HUES48 (cell line): ENCODE results near the gene S100A10.

ENCODE experiments used
- H3K27ac ChIP-seq: one replicate; pipeline ENCODE4 v1.7.0; 2013; ENCODE audit warnings: low read depth, low read length, inconsistent platforms
- H3K27me3 ChIP-seq: 2 replicates; pipeline ENCODE4 v1.6.1; 2013; ENCODE audit warnings: mild to moderate bottlenecking, low read length; ENCODE audit not compliant: control insufficient read depth, insufficient read depth
- H3K36me3 ChIP-seq: 2 replicates; pipeline ENCODE4 v1.6.1; 2013; ENCODE audit warnings: low read length; ENCODE audit not compliant: control insufficient read depth, insufficient read depth
- H3K4me1 ChIP-seq: 2 replicates; pipeline ENCODE4 v1.6.1; 2013; ENCODE audit warnings: mild to moderate bottlenecking, low read length; ENCODE audit not compliant: control insufficient read depth, insufficient read depth
- H3K4me3 ChIP-seq: 2 replicates; pipeline ENCODE4 v1.5.1; 2013; ENCODE audit warnings: mild to moderate bottlenecking, low read depth, low read length
- H3K9ac ChIP-seq: 2 replicates; pipeline ENCODE4 v1.6.1; 2013; ENCODE audit warnings: mild to moderate bottlenecking, low read depth, low read length, moderate library complexity
- H3K9me3 ChIP-seq: 2 replicates; pipeline ENCODE4 v1.6.1; 2013; ENCODE audit warnings: low read length; ENCODE audit not compliant: control insufficient read depth, insufficient read depth

Gene S100A10

DNA sequence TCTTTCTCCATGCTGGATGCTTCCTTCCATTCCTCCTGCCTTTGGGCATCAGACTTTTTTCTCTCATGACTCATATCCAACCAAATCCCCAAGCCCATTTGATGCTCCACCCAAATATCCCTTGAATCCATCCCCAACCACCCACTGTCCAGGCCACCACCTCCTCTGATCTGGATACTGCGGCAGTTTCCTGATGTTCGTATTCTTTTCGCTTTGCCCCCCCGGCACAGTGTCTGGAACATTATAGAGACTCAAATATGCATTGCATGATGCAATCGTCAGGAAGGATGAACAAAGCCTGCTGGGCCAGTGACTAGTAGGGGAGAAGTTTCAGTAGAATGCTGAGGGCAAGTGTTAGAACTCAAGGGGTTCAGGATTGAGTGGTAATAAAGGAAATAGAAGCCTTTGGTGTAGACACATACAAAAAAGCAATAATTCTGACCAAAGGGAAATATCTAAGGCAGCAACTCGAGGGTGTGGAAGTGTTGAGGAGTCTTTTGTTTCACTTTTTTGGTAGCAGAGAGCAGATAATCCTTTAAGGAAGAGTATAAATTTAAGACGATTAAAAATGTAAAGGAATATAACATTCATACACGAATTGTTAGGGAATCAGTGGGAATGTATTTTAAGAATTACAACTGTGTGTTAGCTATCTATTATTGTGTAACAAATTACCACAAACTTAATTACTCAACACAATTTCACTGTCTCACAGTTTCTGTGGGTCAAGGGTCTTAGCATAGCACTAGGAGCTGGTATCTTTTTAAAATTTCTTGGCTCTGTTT is 35.7 kb upstream of the S100A10 start:
- peaks cover 5% of the 10 kb centered on the region for H3K4me1 ChIP-seq
- no peak overlapping the region for H3K9ac ChIP-seq
- peaks cover 21% of the 10 kb centered on the region for H3K36me3 ChIP-seq
- H3K27me3 ChIP-seq, result no peaks in the 10 kb centered on the region
- H3K4me3 ChIP-seq, result no peak overlapping the region
- H3K27ac ChIP-seq, result no peak overlapping the region
- H3K9me3 ChIP-seq, result no peaks in the 10 kb centered on the region

DNA sequence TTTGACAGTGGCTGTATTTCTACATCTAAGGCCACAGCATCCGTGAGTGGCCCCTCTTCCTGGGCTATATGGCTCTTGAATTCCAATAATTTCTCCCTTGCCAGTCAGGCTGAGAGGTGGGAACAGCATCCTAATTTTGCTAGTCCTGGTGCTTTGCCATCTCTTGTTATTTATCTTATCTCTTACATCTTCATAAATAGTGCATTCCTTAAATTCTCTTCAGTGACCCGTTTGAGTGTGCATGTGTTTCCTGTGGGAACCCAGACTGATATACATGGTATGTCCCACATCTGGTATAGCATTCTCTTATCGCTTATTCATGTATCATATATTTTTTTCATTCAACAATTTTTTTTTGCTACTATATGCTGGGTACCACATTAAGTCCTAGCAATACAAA is 33.2 kb upstream of the S100A10 start:
- Histone ChIP-seq H3K4me1 (peaks cover 9% of the 10 kb centered on the region), H3K9ac (no peak overlapping the region), H3K9me3 (no peaks in the 10 kb centered on the region), H3K27ac (no peak overlapping the region), H3K4me3 (no peak overlapping the region), H3K36me3 (peaks cover 5% of the 10 kb centered on the region), H3K27me3 (no peaks in the 10 kb centered on the region)

DNA sequence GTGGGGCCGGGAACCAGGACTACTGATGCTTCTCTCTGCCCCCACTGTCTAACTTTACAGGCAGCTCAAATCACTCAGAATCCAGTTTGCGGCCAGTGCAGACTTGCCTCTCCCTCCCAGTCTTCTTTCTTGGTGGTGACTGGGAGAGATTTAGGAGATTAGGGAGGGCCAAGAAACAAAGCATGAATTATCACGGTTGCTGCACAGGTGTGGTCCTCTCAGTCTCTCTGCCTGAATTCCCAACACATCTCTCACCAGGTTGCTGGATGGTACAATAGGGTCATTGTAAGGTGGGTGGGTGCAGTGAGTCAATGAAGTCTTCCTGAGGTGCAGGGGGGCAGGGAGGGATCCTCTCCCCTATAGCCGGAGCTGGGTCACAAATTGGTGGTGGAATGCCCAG is 30.6 kb upstream of the S100A10 start:
- H3K9ac ChIP-seq, result no peak overlapping the region
- H3K9me3 ChIP-seq, result no peaks in the 10 kb centered on the region
- no peak overlapping the region for H3K27ac ChIP-seq
- peaks cover 9% of the 10 kb centered on the region for H3K4me1 ChIP-seq
- H3K27me3 ChIP-seq, result no peaks in the 10 kb centered on the region
- H3K4me3 ChIP-seq, result no peak overlapping the region
- no peaks in the 10 kb centered on the region for H3K36me3 ChIP-seq

DNA sequence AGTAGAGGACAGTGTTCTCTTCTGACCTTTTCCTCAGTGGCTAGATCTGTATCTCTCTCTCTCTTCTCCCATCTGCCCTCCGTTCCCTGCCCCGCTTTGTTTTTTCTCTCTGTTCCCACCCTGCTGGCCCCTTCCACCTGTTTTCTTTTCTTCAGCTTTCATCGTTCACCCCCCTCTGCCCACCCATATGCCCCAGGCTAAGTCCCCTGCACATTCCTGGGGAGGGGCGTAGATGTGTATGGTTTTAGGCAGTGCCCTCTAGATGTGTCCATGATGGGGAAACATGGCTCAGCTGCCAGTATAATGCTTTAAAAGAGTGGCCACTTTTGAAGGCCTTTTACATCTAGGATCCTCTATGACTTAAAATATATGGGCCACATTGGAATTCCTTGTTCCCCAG is 29.6 kb upstream of the S100A10 start:
- Histone ChIP-seq H3K36me3 (no peaks in the 10 kb centered on the region), H3K9me3 (no peaks in the 10 kb centered on the region), H3K9ac (no peak overlapping the region), H3K4me1 (peaks cover 9% of the 10 kb centered on the region), H3K4me3 (no peak overlapping the region), H3K27me3 (no peaks in the 10 kb centered on the region), H3K27ac (no peak overlapping the region)

DNA sequence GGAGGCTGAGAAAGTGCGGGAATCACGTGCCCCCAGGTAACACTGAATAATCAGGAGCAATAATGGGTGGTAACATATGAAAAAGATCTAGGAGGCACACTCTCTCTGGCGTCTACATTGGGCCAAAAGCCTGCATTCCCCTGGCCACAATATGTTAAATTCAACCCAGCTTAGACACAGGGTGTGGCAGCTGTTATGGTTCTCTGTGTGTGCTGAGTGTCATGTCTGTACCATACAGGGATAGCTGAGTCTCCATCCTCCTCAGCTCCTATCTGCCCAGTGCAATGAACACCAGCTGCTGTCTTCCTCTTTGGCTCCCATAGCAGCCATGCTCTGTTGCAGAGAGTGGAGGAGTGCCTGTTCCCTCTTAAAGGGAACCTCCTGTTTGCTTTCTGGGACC is 28.8 kb upstream of the S100A10 start:
- Histone ChIP-seq H3K4me1 (peaks cover 9% of the 10 kb centered on the region), H3K9me3 (no peaks in the 10 kb centered on the region), H3K27ac (no peak overlapping the region), H3K27me3 (no peaks in the 10 kb centered on the region), H3K36me3 (no peaks in the 10 kb centered on the region), H3K4me3 (no peak overlapping the region), H3K9ac (no peak overlapping the region)

DNA sequence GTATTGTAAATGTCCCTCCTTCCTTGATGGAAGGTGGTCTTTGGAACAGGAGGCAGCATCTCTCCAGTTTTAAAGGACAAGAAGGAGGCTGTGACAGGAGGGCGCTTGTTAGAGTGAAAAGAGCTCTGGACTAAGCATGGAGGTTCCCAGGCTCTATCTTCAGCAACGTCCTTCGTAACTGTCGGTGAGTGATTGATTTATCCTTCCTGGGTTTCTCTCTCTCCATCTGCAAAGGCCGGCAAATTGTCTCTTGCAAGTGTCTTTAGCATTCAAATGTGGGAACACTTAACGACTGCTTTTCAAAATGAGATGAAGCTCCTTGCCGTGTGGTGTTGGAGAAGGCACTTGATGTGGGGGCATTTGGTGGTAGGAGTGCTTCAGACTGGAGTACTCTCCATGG is 27.9 kb upstream of the S100A10 start:
- H3K9me3 ChIP-seq, result no peaks in the 10 kb centered on the region

DNA sequence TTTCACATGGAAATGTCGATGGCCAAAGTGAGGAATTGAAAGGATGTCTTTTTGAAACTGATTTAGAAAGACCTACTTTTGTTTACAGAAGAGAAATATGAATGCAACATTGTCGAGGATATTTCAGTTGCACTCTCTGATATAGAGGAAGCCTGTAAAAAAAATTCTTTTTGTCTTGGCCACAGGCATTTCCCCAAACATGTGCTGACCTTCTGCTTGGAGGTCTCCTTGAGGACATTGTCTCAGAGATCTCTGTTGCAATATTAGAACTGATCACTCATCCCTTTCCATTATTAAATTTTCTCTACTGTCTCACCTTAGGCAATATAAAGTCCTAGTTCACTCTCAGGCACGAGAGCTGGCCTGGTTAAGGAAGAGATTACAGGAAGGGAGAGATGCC is 27.2 kb upstream of the S100A10 start:
- Histone ChIP-seq H3K9me3 (no peaks in the 10 kb centered on the region), H3K4me3 (no peak overlapping the region), H3K27ac (no peak overlapping the region), H3K9ac (no peak overlapping the region), H3K36me3 (no peaks in the 10 kb centered on the region), H3K4me1 (peaks cover 9% of the 10 kb centered on the region), H3K27me3 (no peaks in the 10 kb centered on the region)

More for the DNA sequence above, 27.9 kb upstream of the S100A10 start:
- Histone ChIP-seq H3K36me3 (no peaks in the 10 kb centered on the region), H3K4me1 (peaks cover 9% of the 10 kb centered on the region), H3K4me3 (no peak overlapping the region), H3K9ac (no peak overlapping the region), H3K27ac (no peak overlapping the region), H3K27me3 (no peaks in the 10 kb centered on the region)

DNA sequence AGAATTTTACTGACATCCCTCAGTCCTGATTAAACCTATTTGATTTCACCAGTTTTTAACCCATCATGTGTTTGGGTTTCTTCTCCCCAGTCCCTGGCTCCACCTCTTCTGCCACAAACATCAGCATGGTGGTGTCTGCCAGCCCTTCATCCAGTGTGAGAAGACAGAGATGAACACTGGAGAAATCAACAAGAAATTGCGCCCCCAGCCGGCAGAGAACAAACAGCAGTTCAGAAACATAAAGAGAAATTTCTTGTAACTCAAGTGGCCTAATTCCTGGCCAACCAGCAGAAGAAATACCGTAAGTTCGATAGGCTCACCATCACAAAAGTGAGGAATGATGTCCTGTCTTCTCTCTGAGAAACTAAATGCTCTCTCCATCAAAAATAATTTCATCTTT is 24.9 kb upstream of the S100A10 start:
- H3K27ac ChIP-seq, result no peak overlapping the region

DNA sequence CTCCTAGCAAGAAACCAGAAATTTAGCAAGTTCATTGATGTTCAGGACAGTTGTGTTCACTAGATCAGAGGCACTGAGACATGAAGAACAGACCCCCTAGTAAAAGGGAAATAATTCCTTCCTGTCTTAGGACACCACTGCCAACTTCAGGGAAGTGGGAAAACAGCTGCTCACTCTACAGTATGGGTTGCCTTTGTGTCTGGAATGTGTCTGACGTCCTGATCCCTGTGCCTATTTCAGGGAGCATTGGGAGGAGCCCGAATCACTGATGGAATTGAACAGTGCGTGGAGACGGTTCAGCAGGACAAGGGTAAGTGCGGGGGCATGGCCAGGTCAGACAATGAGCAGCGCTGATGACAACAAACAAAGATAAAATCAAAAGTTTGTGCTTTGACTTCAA is 22.1 kb upstream of the S100A10 start:
- H3K4me1 ChIP-seq, result no peaks in the 10 kb centered on the region
- H3K9me3 ChIP-seq, result no peaks in the 10 kb centered on the region
- H3K9ac ChIP-seq, result no peak overlapping the region
- no peak overlapping the region for H3K27ac ChIP-seq
- H3K36me3 ChIP-seq, result no peaks in the 10 kb centered on the region
- no peak overlapping the region for H3K4me3 ChIP-seq
- H3K27me3 ChIP-seq, result no peaks in the 10 kb centered on the region

More for the DNA sequence above, 24.9 kb upstream of the S100A10 start:
- H3K27me3 ChIP-seq, result no peaks in the 10 kb centered on the region
- no peaks in the 10 kb centered on the region for H3K36me3 ChIP-seq
- H3K4me3 ChIP-seq, result no peak overlapping the region
- no peaks in the 10 kb centered on the region for H3K4me1 ChIP-seq
- no peaks in the 10 kb centered on the region for H3K9me3 ChIP-seq
- no peak overlapping the region for H3K9ac ChIP-seq

DNA sequence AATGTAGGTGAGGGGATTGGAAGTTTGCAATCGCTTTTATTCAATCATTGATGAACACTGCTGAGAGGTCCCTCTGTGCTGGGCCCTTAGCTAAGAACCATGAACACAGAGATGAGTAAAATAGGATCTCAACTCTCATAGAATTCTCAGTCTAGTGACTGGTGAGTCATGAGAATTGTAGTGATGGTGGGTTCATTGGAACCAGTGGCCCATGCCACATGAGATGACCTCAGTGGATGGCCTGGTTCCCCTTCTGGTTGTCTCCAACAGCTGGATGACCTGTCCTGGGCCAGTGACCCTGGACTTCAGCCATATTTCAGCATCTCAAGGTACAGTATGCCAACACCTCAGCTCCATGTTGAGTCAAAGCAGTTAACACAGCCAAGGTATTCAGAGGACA is 21.3 kb upstream of the S100A10 start:
- H3K9me3 ChIP-seq, result no peaks in the 10 kb centered on the region
- H3K27ac ChIP-seq, result no peak overlapping the region
- H3K4me3 ChIP-seq, result no peak overlapping the region
- no peaks in the 10 kb centered on the region for H3K36me3 ChIP-seq
- no peaks in the 10 kb centered on the region for H3K27me3 ChIP-seq
- H3K4me1 ChIP-seq, result no peaks in the 10 kb centered on the region
- no peak overlapping the region for H3K9ac ChIP-seq

DNA sequence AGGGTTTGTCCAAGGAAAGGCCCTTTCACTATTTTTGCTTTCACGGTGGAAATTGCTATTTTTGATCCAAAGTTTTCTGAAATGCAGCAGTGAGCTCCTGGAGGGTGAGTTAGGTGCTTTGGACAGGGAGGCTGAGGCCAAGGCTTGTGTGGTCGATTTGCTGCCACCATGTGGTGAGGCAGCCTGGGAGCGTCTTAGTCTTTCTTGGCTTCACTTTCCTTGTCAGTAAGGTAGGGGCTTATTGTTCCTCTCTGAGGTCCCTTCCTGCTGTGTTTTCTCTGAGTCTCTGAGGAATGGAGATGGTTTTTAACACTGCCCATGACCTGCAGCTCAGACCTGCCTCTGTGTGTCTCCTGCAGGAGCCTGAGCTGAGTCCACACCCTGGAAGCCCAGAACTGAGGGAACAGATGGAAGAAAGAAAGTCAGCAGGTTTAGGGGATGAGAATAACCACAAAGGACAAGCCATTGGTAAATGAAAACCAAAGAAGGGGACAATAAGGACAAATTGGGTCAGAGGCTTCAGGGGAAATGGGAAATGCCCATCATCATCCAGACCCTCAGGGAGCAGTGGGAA is 20.1 kb upstream of the S100A10 start:
- no peak overlapping the region for H3K27ac ChIP-seq
- H3K36me3 ChIP-seq, result no peaks in the 10 kb centered on the region
- H3K4me3 ChIP-seq, result no peak overlapping the region
- H3K9me3 ChIP-seq, result no peaks in the 10 kb centered on the region
- no peak overlapping the region for H3K9ac ChIP-seq
- H3K27me3 ChIP-seq, result no peaks in the 10 kb centered on the region
- H3K4me1 ChIP-seq, result no peaks in the 10 kb centered on the region
